Keratinocyte (primary cell): ENCODE measurements around the gene CAPN5. TPM values are rescaled to one million over a fixed set of nuclear protein-coding genes. Genes with fewer than 3 reads are reported as not detected.

Experiments
- DNase-seq: peaks from one replicate; pipeline ENCODE4 v3.0.0-alpha.2; 2011; ENCODE audit warnings: low read depth, missing footprints, low spot score
- FAIRE-seq: peaks from 2 replicates; lab custom pipeline; 2011; peaks lifted over from hg19 to GRCh38; lab: Jason Lieb, UNC
- H2AFZ ChIP-seq: 2 replicates; pipeline ENCODE4 v1.6.0; 2012; ENCODE audit warnings: low read length, control low read depth, inconsistent platforms; ENCODE audit not compliant: control insufficient read depth
- H3K27ac ChIP-seq: 2 replicates; pipeline ENCODE4 v1.5.1; 2011; ENCODE audit warnings: low read length; ENCODE audit not compliant: control insufficient read depth, insufficient read depth
- H3K27me3 ChIP-seq: 3 replicates; pipeline ENCODE4 v1.6.0; 2011; ENCODE audit warnings: low read length; ENCODE audit not compliant: control insufficient read depth, insufficient read depth; ENCODE audit errors: extremely low read depth
- H3K36me3 ChIP-seq, 2 experiments: 2 replicates in 1 of 2; 3 replicates in 1 of 2; pipeline ENCODE4 v1.5.1; 2011; ENCODE audit warnings: low read length in 2 of 2, mild to moderate bottlenecking in 1 of 2; ENCODE audit not compliant: control insufficient read depth in 2 of 2, insufficient read depth in 2 of 2; ENCODE audit errors: extremely low read depth in 1 of 2
- H3K4me1 ChIP-seq: 3 replicates; pipeline ENCODE4 v1.5.1; 2011; ENCODE audit warnings: low read length; ENCODE audit not compliant: control insufficient read depth, insufficient read depth; ENCODE audit errors: extremely low read depth
- H3K4me2 ChIP-seq: 3 replicates; pipeline ENCODE4 v1.6.0; 2011; ENCODE audit warnings: low read depth, low read length; ENCODE audit not compliant: control insufficient read depth, insufficient read depth; ENCODE audit errors: extremely low read depth
- H3K4me3 ChIP-seq, 3 experiments: fragments of 200-600 bp in 1 of 3; sonication (generic) in 1 of 3; 2 replicates in 2 of 3; 3 replicates in 1 of 3; pipeline ENCODE4 v1.5.1; 2011 to 2016; ENCODE audit warnings: low read length in 3 of 3, mild to moderate bottlenecking in 3 of 3, control low read depth in 2 of 3, inconsistent platforms in 1 of 3, low read depth in 1 of 3, mixed read lengths in 1 of 3, mixed run types in 1 of 3, moderate library complexity in 1 of 3; ENCODE audit not compliant: control insufficient read depth in 2 of 3, insufficient read depth in 2 of 3; ENCODE audit errors: extremely low read depth in 1 of 3
- H3K79me2 ChIP-seq: 2 replicates; pipeline ENCODE4 v1.6.0; 2012; ENCODE audit warnings: low read length; ENCODE audit not compliant: control insufficient read depth, insufficient read depth
- H3K9ac ChIP-seq: 3 replicates; pipeline ENCODE4 v1.6.0; 2011; ENCODE audit warnings: low read length; ENCODE audit not compliant: control insufficient read depth, insufficient read depth; ENCODE audit errors: extremely low read depth
- H3K9me1 ChIP-seq: 3 replicates; pipeline ENCODE4 v1.6.0; 2011; ENCODE audit warnings: low read length; ENCODE audit not compliant: control insufficient read depth, insufficient read depth; ENCODE audit errors: extremely low read depth
- H3K9me3 ChIP-seq: 2 replicates; pipeline ENCODE4 v1.5.1; 2012; ENCODE audit warnings: low read depth, low read length; ENCODE audit not compliant: control insufficient read depth
- H4K20me1 ChIP-seq: 3 replicates; pipeline ENCODE4 v1.6.0; 2011; ENCODE audit warnings: low read length; ENCODE audit not compliant: control insufficient read depth, insufficient read depth; ENCODE audit errors: extremely low read depth
- CTCF ChIP-seq, 3 experiments: IDR thresholded peaks in 1 of 3; conservative IDR thresholded peaks in 1 of 3; optimal IDR thresholded peaks in 1 of 3; 2 replicates in 2 of 3; 3 replicates in 1 of 3; pipeline versions ENCODE3 to v1.5.1; 2011; ENCODE audit warnings: low read length in 3 of 3, mild to moderate bottlenecking in 3 of 3, moderate library complexity in 2 of 3, control low read depth in 1 of 3, inconsistent platforms in 1 of 3; ENCODE audit not compliant: insufficient read depth in 2 of 3; ENCODE audit errors: extremely low read depth in 1 of 3
- EZH2 ChIP-seq: IDR thresholded peaks from one replicate; pipeline ENCODE4 v1.6.1; 2012; ENCODE audit warnings: inconsistent platforms, mild to moderate bottlenecking, low read length, moderate library complexity
- dilution Hi-C: fragments of 300-500 bp; cut with MboI; formaldehyde crosslinking; loops from one replicate; pipeline ENCODE4 v1.7.0; 2020; ENCODE audit warnings: low sequenced_read_pairs; ENCODE audit not compliant: extremely low pct_ligation_motif_present
- polyA plus RNA-seq, 5 experiments: library from polyadenylated mRNA; depleted of rRNA in 3 of 5; stranded (reverse) in 3 of 5; stranded (forward) in 1 of 5; unstranded in 1 of 5; fragments of >200 nt; gene quantifications; 1 replicate in 1 of 5; 2 replicates in 3 of 5; 3 replicates in 1 of 5; pipeline versions ENCODE4 v1.2.1 to v1.2.3, GENCODE V29; 2011 to 2012; ENCODE audit warnings: missing spikeins in 2 of 5, low read depth in 1 of 5, low replicate concordance in 1 of 5

Gene CAPN5
- polyA plus RNA-seq, 1 donor (not counting 4 experiments of a cell fraction or from before 2014, with no cell fraction given) = 1.2 TPM

- no peaks in the 10 kb centered on the region for H3K9me1 ChIP-seq
- no peaks in the 10 kb centered on the region for H3K79me2 ChIP-seq
- dilution Hi-C loops = no loop called here
- DNase-seq (no peak), FAIRE-seq (no peak)
- no peaks in the 10 kb centered on the region for H3K9me3 ChIP-seq
- no peak overlapping the region for H3K4me3 ChIP-seq
- no peak overlapping the region for H3K27ac ChIP-seq
- H3K4me2 ChIP-seq = no peak overlapping the region
- peaks cover 11% of the 10 kb centered on the region for H3K4me1 ChIP-seq
- H3K27me3 ChIP-seq = peaks cover 5% of the 10 kb centered on the region
- H4K20me1 ChIP-seq = no peaks in the 10 kb centered on the region
- peaks cover 2 to 4% of the 10 kb centered on the region in 2 experiments for H3K36me3 ChIP-seq
- H3K9ac ChIP-seq = no peak overlapping the region
- TF ChIP-seq CTCF (optimal IDR thresholded peaks at IDR 0.05 in 1 of 3, IDR thresholded peaks at IDR 0.05 in 1 of 3, conservative IDR thresholded peaks at IDR 0.05 in 1 of 3; ENCODE audit: extremely low read depth in 1 of 3, insufficient read depth in 2 of 3, low read length in 3 of 3) = no peak
- no peak overlapping the region for H2AFZ ChIP-seq
Measured at GRCh38 chr11:77024745-77025144, 42.0 kb upstream of the CAPN5 start.

GRCh38 chr11:77026221-77026620 is 40.5 kb upstream of the CAPN5 start:
- Histone ChIP-seq H3K36me3 (peaks cover 2 to 3% of the 10 kb centered on the region in 2 experiments), H3K4me1 (no peaks in the 10 kb centered on the region), H3K79me2 (no peaks in the 10 kb centered on the region), H3K27ac (no peak overlapping the region), H3K9me3 (no peaks in the 10 kb centered on the region), H4K20me1 (no peaks in the 10 kb centered on the region), H3K9me1 (no peaks in the 10 kb centered on the region), H3K9ac (no peak overlapping the region), H3K27me3 (peaks cover 19% of the 10 kb centered on the region), H2AFZ (no peak overlapping the region), H3K4me2 (no peak overlapping the region), H3K4me3 (no peak overlapping the region)
- dilution Hi-C loops = no loop called here
- no peak for DNase-seq
- FAIRE-seq = no peak
- TF ChIP-seq CTCF (optimal IDR thresholded peaks at IDR 0.05 in 1 of 3, IDR thresholded peaks at IDR 0.05 in 1 of 3, conservative IDR thresholded peaks at IDR 0.05 in 1 of 3; ENCODE audit: extremely low read depth in 1 of 3, insufficient read depth in 2 of 3, low read length in 3 of 3) = no peak
- TF ChIP-seq EZH2 = no peak
